NB4 (cell line): ENCODE measurements around the gene GRP.

Experiments used
- DNase-seq: peaks from one replicate; pipeline ENCODE4 v3.0.0; 2010; ENCODE audit warnings: low read depth
- H3K4me3 ChIP-seq: one replicate; pipeline ENCODE4 v1.5.1; 2011; ENCODE audit warnings: mild to moderate bottlenecking, low read depth, low read length, moderate library complexity
- CTCF ChIP-seq: IDR thresholded peaks from one replicate; pipeline ENCODE4 v1.5.1; 2012; ENCODE audit warnings: low read depth, low read length
- MAX ChIP-seq: IDR thresholded peaks from 2 replicates; pipeline ENCODE4 v1.6.1; 2011; ENCODE audit warnings: low read depth, low read length
- MYC ChIP-seq: IDR thresholded peaks from 2 replicates; pipeline ENCODE4 v1.6.1; 2011; ENCODE audit warnings: low read depth, low read length
- POLR2A ChIP-seq: IDR thresholded peaks from 2 replicates; pipeline ENCODE4 v1.6.1; 2011; ENCODE audit warnings: mild to moderate bottlenecking; ENCODE audit not compliant: insufficient read length; ENCODE audit errors: extremely low read depth

Gene GRP

DNA sequence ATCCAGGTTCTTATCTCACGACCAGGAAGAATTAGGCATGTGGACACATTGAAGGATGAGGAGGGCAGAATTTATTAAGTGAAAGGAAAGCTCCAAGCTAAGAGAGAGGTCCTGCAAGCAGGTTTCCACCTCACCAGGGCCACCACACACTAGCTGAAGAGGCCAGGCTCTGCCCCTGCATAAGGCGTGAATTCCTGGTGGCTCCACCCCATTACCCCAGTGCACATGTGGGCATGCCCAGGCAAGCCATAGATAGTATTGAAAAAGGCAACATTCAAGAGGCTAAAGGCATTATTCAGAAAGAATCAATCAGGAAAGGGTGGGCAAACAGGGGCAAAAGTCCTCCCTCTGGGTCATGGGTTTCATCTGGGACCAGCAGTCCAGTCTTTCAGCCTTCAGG, 30.9 kb upstream of the GRP start:
- DNase-seq: no peak
- no peak for TF ChIP-seq POLR2A
- no peak for TF ChIP-seq MAX
- TF ChIP-seq MYC: no peak
- TF ChIP-seq CTCF: no peak
- H3K4me3 ChIP-seq: no peak overlapping the region

- no peak for DNase-seq
These were observed 30.2 kb upstream of the GRP start for GRCh38 chr18:59189746-59190145.

DNA sequence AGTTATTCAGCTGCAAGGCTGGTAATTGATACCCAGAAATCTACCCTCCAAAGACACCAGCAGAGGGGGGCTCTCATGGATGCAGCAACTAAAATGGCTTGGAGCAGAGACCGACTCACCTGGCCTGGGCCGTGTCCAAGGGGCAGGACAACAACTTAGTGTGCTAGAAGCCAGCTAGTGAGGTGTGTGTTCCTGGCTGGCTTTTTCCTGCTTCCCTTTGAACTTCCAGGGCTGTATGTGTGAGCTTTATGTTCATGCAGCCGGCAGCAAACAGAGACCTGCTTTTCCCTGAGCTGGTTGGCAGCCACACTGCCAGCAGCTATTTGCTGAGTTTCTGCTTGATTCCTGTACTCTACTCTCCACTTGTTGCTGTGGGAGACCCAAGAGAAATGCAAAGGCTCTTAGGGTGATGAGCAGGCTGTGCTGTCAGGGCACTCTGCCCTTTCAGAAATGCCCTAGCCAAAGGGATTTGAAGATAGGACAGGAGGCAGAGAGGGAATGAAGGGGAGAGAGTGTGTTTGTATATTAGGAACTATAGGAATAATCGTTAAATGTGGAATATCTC, 23.7 kb upstream of the GRP start:
- no peak for DNase-seq
- TF ChIP-seq MAX (no peak), CTCF (no peak), MYC (no peak), POLR2A (no peak)

More at GRCh38 chr18:59189746-59190145, 30.2 kb upstream of the GRP start:
- no peak for TF ChIP-seq POLR2A
- TF ChIP-seq MAX: no peak
- no peak for TF ChIP-seq MYC
- no peak for TF ChIP-seq CTCF
- no peak overlapping the region for H3K4me3 ChIP-seq

DNA sequence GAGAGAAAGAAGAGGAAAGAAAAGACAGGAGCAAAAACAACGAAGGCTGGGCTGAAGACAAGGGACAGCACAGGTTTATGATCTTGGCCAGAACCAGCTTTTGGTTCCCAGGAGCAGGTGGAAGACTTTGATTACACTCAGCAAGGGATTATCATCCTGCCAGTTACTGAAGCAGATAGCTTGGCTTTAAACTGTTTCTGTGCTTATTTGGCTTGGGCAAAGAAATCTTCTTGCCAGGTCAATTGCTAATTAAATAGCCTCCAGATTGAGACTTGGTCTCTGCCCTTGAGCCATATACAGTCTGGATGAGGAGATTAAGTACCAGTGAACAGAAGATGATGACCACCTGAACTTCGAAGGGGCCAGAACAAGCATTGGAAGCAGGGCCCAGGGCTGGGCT, 22.3 kb upstream of the GRP start:
- no peak for DNase-seq
- no peak overlapping the region for H3K4me3 ChIP-seq
- TF ChIP-seq POLR2A (no peak), CTCF (no peak), MAX (no peak), MYC (no peak)

More for the DNA sequence above, 23.7 kb upstream of the GRP start:
- H3K4me3 ChIP-seq: no peak overlapping the region

GRCh38 chr18:59198215-59198614, 21.7 kb upstream of the GRP start:
- TF ChIP-seq MYC: no peak
- no peak for TF ChIP-seq MAX
- no peak for TF ChIP-seq POLR2A
- no peak for TF ChIP-seq CTCF
- no peak overlapping the region for H3K4me3 ChIP-seq
- no peak for DNase-seq

GRCh38 chr18:59200787-59201186, 19.2 kb upstream of the GRP start:
- peak; percentile 2 for DNase-seq
- TF ChIP-seq POLR2A (no peak), CTCF (no peak), MYC (no peak), MAX (no peak)
- H3K4me3 ChIP-seq: no peak overlapping the region
